NB4 (cell line): ENCODE results near the gene KCNJ11.

Source experiments
- MYC ChIP-seq: IDR thresholded peaks from 2 replicates; pipeline ENCODE4 v1.6.1; 2011; ENCODE audit warnings: low read depth, low read length
- POLR2A ChIP-seq: IDR thresholded peaks from 2 replicates; pipeline ENCODE4 v1.6.1; 2011; ENCODE audit warnings: mild to moderate bottlenecking; ENCODE audit not compliant: insufficient read length; ENCODE audit errors: extremely low read depth

GRCh38 chr11:17400048-17400775, 11.8 kb upstream of the KCNJ11 start:
- no peak for TF ChIP-seq MYC
- no peak for TF ChIP-seq POLR2A
